Gastrocnemius medialis (tissue), 4 donors: ENCODE measurements around the gene REL.
"Not testable (repeated sequence)": the region's sequence is repeated elsewhere in the genome, so short reads cannot be mapped to it uniquely, and the experiment has no call there.

Source experiments
- CTCF ChIP-seq, 5 experiments: fragments of 450-650 bp in 3 of 5; fragments of 200-600 bp in 2 of 5; sonication (generic) in 2 of 5; IDR thresholded peaks in 4 of 5; conservative IDR thresholded peaks in 1 of 5; 1 replicate in 4 of 5; 2 replicates in 1 of 5; pipeline ENCODE4 v1.5.1; 2016 to 2019; ENCODE audit warnings: antibody characterized with exemption in 5 of 5, mild to moderate bottlenecking in 3 of 5, moderate library complexity in 3 of 5
- POLR2A ChIP-seq, 2 donors: fragments of 450-650 bp; IDR thresholded peaks; one replicate each; pipeline ENCODE4 v1.6.1; 2017; ENCODE audit warnings: antibody characterized with exemption in 2 of 2, mild to moderate bottlenecking in 2 of 2, moderate library complexity in 2 of 2

GRCh38 chr2:60889581-60890392 is 8.4 kb downstream of the REL start:
- TF ChIP-seq CTCF (IDR thresholded peaks at IDR 0.05 in 4 of 5, conservative IDR thresholded peaks at IDR 0.05 in 1 of 5); POLR2A (IDR thresholded peaks at IDR 0.05): not testable (repeated sequence)
